ENCODE measurements around the gene FAM149B1.
A peak's percentile ranks its signal among the peaks of the same experiment; 100 is the strongest.
"Not testable (repeated sequence)": the region's sequence is repeated elsewhere in the genome, so short reads cannot be mapped to it uniquely, and the experiment has no call there.

FAM149B1 gene

DNA sequence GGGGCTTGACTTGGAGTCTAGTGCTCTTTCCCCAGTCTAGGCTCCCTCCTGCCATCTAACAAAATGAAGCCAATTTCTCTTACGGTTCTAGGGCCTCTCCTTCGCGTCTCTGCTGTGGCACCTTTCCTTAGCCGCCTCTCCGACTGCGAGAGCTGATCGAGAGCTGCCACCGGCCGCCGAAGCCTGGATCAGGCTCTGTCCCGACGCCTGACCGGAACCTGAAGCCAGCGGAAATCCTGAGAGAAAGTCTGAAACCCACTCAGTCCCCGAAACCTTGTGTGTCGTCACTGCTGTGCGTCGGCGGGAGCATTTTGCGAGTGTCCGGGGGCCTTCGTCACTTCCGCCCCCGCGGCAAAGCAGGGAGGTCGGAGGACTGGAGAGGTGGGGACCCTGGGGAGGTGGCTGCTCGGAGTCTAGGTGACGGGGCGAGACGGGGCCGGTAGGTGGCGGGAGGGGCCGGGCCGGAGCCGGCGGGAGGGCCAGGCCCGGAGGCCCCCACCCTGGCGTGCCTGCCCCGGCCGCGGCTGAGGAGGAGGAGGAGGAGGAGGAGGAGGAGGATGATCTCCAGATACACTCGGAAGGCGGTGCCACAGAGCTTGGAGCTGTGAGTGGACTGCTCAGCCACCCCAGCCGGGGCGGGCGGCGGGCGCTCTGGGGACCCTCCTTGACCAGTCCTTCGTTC, at the start of gene FAM149B1, which contains the start of gene ECD:
TSS of gene FAM149B1 (plus strand) at position 337 of the 682 bp plus-strand sequence. CDS start at position 558, 221 bp downstream.
TSS of gene ECD (minus strand) at position 226 of the 682 bp plus-strand sequence. CDS start 4,071 bp downstream, outside the sequence.
- DNase-seq, result peak; percentile 78

- DNase-seq, result no peak
Measured at GRCh38 chr10:73119457-73119856, 48.5 kb upstream of the FAM149B1 start.

GRCh38 chr10:73119952-73120351, 48.0 kb upstream of the FAM149B1 start:
- DNase-seq, result no peak

DNA sequence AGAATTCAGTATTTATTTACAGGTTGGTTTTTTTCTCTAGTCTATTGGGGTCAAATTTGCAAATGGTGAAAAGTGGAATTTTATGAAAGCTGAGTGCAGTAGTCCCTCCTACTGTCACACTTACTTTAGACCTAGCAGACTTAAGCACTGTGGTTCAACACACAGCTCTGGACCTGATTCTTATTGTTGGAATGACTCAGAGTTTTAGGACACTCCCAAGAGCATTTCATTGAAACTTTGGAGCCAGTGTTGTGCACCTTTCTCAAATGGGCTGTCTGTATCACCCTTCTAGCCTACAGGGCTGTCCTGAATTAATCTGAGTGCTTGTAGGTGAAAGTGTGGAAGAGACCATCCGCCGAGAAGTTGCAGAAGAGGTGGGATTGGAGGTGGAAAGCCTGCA, 41.6 kb upstream of the FAM149B1 start:
- DNase-seq, result no peak

- peak; percentile 7 for DNase-seq
Measured at GRCh38 chr10:73131301-73131700, 36.6 kb upstream of the FAM149B1 start.

GRCh38 chr10:73131913-73132686, 35.8 kb upstream of the FAM149B1 start:
- DNase-seq, result no peak

DNA sequence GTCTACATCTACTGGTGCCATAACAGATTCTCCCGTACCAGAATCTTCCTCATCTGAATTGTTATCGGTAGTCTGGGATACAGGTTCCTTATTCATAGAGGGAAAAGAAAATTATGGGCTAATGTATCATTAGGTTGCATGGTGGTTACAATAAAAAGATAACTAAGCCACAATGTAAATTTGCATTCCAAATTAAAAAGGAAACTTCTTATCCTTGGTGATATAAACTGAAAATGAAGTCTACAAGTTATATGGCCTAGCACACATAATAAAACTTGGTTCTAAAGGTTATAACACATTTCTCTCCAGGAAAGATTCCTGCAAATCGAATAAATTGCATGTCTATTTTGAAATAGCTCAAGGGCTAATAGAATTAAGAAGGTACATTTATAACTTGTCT, 33.2 kb upstream of the FAM149B1 start:
- no peak for DNase-seq

DNA sequence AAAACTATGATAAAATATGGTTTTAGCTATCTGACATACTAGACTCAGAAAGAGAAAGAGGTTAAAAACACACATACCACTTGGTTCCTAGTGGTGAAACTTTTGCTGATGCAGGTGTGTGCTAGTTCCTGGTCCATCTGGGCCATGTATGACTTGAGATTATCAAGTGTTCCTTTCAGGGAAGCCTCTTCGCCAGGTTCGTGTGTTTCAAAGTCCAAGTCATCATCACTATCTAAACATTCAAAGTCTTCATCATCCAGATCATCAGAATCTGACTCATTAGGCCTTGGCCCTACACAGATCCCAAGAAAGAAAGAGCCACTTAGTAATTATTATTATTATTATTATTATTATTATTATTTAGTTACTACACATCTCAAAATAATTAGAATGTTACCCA, 31.3 kb upstream of the FAM149B1 start:
- DNase-seq, result no peak

DNA sequence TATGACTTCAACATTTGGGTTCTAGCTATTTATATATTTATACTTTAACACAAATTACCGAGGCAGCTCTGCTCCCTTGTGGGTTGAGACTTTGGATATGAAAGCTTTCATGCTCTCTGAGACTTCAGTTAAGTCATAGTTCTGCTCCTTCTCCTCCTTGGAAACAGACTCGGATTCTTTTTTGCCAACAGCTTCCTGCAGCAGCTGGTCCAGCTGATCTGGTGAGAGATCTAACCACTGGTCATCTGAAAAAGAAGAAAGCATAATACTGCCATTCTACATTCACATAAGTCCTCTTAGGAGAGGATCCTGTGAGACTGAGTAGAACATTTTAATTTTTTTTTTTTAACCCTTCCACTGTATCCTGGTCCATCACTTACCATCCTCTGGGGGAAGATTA, 28.7 kb upstream of the FAM149B1 start:
- no peak for DNase-seq

DNA sequence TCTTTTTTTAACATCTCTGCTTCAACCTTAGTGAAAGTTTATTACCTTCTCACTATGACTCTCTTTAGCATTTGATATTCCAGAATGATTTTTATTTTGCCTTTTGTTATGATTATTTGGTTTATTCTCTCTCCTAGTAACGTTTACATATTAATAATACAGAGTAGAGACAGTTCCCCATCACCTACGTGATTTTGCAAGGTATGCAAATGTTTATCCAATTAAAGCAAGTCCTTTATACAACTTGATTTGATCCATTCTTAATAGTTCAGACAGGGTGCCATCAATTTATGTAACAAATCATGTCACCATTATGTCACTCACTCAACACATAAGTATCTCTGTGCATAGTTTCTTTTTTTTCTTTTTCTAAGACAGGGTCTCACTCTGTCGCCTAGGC, 26.3 kb upstream of the FAM149B1 start:
- DNase-seq, result no peak

DNA sequence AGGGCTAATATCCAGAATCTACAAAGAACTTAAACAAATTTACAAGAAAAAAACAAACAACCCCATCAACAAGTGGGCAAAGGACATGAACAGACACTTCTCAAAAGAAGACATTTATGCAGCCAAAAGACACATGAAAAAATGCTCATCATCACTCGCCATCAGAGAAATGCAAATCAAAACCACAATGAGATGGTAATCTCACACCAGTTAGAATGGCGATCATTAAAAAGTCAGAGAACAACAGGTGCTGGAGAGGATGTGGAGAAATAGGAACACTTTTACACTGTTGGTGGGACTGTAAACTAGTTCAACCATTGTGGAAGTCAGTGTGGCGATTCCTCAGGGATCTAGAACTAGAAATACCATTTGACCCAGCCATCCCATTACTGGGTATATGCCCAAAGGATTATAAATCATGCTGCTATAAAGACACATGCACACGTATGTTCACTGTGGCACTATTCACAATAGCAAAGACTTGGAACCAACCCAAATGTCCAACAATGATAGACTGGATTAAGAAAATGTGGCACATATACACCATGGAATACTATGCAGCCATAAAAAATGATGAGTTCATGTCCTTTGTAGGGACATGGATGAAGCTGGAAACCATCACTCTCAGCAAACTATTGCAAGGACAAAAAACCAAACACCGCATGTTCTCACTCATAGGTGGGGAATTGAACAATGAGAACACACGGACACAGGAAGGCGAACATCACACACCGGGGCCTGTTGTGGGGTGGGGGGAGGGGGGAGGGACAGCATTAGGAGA, 17.1 kb upstream of the FAM149B1 start:
- not testable (repeated sequence) for DNase-seq

DNA sequence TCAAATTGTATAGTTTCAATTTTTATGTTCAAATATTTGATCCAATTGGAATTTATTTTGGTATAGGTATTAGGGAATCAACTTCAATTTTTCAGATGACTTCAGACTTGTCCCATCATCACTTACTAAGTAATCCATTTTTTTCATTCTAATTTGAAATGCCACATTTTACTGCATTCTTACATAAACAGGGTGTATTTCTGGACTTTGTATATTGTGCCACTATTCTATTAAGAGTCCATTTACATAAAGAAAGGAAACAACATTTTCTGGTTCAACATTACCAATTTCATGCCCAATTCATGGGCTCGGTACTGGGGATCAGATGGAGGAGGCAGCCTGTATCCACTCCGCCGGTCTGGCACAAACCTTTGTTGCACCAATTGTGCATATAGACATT, 15.9 kb upstream of the FAM149B1 start:
- DNase-seq, result no peak

DNA sequence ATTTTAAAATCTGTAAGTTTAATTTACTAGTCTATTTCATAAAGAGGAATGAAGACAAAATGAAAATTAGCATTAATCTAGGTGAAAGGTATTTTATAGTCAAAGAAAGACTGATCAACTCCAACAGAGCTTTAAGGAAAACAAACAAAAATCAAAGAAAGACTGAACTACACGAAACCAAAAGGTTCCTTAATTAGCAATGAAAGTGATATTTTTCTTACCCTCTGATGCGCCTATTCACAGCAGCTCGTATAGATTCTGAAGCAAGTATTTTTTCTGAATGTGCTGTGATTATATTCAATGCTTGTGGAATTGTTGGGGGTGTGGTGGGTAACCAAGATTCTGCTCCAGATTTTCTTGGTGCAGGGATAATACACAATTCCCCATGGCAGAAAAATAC, 11.9 kb upstream of the FAM149B1 start:
- DNase-seq, result no peak

DNA sequence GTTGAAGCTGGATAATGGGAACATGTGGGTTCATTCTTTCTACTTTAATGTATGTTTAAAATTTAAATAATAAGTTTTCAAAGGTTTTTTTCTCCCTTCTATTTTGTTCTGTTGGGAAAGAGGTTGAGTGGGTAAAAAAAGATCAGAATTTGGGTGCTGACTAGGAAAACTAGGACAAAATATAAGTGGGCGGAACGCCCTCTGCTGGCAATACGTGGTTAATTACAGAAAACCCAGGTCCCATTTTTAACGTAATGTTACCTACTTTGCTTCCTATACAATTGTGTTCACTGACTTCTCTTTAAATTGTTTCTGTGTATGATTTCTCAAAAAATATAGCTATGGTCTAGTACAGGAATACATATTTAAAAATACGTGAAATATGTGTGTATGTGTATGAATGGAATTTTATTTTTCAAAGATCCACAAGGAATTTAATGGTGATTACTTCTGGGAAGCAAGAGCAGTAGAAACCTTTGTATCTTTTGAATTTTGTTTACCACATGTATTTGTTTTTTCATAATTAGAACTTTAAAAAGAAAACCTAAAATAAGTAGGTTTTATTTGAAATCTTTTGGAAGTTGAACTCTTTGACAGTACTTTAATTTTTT, 8.8 kb upstream of the FAM149B1 start:
- DNase-seq, result peak; percentile 29

- DNase-seq, result no peak
Measured at GRCh38 chr10:73161079-73161478, 6.8 kb upstream of the FAM149B1 start.

DNA sequence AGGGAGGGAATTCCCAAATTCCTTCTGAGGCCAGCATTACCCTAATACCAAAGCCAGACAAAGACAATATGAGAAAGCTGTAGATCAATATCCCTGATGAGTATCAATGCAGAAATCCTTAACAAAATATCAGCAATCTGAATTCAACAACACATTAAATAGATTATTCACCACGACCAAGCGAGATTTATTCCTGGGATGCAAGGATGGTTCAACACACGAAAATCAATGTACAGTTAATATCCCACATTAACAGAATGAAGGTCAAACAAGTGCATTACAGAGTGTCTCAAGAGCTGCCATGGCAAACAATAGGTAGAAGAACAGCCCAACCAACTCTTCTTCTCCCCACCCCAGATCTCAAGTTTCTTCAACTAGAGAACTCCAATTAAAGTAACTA, 6.3 kb upstream of the FAM149B1 start:
- DNase-seq, result no peak

DNA sequence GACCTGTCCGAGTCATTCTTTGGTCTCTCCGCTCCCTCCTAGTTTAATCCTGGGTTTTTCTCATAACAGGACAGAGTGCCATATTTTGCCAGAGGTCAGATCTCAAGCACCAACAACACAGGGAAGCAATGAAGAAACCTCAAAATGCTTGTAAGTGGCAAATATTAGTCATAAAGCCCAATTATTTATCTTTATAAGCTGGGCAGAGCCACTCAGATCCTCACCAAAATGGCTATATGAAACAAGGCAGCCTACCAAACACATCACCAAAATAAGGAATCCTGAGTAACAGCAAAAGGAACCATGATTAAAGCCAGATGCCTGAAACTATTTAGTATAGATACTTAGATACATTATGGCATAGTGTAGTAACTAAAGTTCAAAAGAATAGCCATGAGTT, 4.8 kb upstream of the FAM149B1 start:
- DNase-seq, result no peak

DNA sequence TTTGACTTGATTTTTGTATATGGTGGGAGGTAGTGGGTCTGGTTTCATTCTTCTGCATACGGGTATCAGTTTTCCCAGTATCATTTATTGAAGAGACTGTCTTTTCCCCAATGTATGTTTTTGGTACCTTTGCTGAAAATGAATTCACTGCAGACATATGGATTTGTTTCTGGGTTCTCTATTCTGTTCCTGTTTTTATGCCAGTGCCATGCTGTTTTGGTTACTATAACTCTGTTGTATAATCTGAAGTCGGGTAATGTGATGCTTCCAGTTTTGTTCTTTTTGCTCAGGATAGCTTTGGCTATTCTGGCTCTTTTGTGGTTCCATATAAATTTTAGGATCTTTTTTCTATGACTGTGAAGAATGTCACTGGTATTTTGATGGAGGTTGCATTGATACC, 947 bp upstream of the FAM149B1 start:
- no peak for DNase-seq

DNA sequence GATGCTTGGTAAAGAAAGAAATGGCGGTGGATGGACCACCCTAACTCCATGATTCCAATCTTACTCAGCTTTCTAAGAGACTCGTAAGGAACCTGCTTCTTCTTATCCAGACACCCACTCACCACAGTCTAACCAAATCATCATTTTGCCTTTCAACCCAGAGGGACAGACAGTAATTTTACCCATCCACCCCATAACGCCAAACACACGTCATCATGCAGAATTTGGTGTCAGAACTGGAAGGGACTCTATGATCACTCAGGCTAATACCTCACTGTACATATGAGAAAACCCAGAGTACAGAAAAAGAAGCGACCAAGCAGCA, 499 bp upstream of the FAM149B1 start:
- DNase-seq, result no peak

DNA sequence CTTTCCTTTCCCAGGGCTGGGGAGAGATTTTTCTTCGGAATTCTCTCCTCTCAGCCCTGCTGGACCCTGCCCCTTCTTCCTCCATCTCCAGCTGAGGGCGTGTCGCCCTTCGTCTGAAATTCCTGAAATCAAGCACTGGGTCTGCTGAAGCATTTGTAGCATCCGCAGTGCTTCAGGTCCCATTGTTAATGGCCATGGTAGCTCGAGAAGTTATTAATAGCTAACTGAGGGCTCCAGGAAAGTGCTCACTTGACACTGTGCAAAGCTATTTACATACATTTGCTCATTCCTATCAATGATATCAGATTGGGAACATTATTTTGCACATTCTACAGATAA, 515 bp downstream of the FAM149B1 start:
- no peak for DNase-seq

- DNase-seq, result no peak
Measured at GRCh38 chr10:73169320-73169719, 1.4 kb downstream of the FAM149B1 start.

DNA sequence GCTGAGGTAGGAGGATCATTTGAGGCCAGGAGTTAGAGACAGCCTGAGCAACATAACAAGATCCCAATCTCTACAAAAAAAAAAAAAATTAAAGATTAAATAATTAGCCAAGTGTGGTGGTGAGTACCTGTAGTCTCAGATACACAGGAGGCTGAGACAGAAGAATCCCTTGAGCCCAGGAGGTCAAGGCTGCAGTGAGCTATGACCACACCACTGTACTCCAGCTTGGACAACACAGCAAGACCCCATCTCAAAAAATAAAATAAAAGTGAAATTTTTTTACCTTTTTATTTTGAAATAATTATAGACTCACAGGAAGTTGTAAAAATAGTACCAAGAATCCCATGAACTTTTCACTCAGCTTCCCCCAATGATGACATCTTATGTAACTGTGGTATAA, 4.9 kb downstream of the FAM149B1 start:
- DNase-seq, result no peak

DNA sequence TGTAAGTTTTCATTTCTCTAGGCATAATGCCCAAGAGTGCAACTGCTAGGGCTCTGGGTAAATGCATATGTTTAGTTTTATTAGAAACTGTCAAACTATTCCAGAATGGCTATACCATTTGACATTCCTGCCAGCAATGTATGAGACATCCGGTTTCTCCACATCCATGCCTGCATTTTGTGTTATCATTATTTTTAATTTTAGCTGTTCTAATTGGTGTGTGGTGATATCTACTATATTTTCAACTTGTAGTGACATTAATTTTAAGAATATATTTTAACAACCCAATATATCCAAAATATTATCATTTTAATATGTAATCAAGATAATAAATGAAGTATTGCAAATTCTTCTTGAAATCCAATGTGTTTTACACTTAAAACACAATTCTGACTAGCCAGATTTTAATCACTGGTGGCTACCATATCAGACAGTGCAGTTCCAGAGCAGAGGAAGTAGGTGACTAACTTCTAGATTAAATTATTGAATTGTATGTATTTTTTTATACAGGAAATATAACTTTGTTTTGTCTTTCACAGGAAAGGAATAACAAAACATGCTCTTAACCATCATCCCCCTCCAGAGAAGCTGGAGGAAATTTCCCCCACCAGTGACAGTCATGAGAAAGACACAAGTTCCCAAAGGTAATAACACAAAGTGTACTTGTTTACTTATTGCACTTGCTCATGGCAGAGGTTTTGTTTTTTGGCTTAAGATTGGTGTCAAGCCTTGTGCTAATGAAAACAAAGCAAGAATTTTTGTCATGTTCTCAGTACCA, 6.4 kb downstream of the FAM149B1 start:
- no peak for DNase-seq

Data from T1000 (cell line).